Neutrophil (primary cell): Measurements from ENCODE around the gene CPLX1.

ENCODE experiments used
- H3K27ac ChIP-seq: fragments of 200-600 bp; sonication (generic); 2 replicates; pipeline ENCODE4 v1.5.1; 2016; ENCODE audit warnings: mild to moderate bottlenecking, moderate library complexity
- H3K27me3 ChIP-seq: fragments of 200-600 bp; sonication (generic); 2 replicates; pipeline ENCODE4 v1.6.0; 2016; ENCODE audit warnings: mild to moderate bottlenecking
- H3K36me3 ChIP-seq: fragments of 200-600 bp; sonication (generic); 2 replicates; pipeline ENCODE4 v1.5.1; 2017
- H3K4me1 ChIP-seq, 2 experiments: fragments of 200-600 bp in 1 of 2; sonication (generic) in 1 of 2; 1 replicate in 1 of 2; 2 replicates in 1 of 2; pipeline versions ENCODE4 v1.5.1 to v1.6.1; 2013 to 2016; ENCODE audit warnings: low read depth in 1 of 2, low read length in 1 of 2, mild to moderate bottlenecking in 1 of 2, moderate library complexity in 1 of 2; ENCODE audit not compliant: control insufficient read depth in 1 of 2, insufficient read depth in 1 of 2
- H3K4me3 ChIP-seq, 2 experiments: fragments of 200-600 bp in 1 of 2; sonication (generic) in 1 of 2; 1 replicate in 1 of 2; 2 replicates in 1 of 2; pipeline ENCODE4 v1.5.1; 2013 to 2016; ENCODE audit warnings: low read depth in 1 of 2, low read length in 1 of 2, mild to moderate bottlenecking in 1 of 2, moderate library complexity in 1 of 2
- H3K9me3 ChIP-seq: fragments of 200-600 bp; sonication (generic); 2 replicates; pipeline ENCODE4 v1.5.1; 2016
- CTCF ChIP-seq: fragments of 200-600 bp; sonication (generic); IDR thresholded peaks from 2 replicates; pipeline ENCODE4 v1.5.1; 2016; ENCODE audit warnings: antibody characterized with exemption

Gene CPLX1

GRCh38 chr4:821181-821591 is 4.7 kb downstream of the CPLX1 start:
- no peak for TF ChIP-seq CTCF
- Histone ChIP-seq H3K27ac (no peak overlapping the region), H3K9me3 (no peaks in the 10 kb centered on the region), H3K4me3 (no peak overlapping the region), H3K36me3 (no peaks in the 10 kb centered on the region), H3K27me3 (peaks cover 93% of the 10 kb centered on the region), H3K4me1 (peaks cover 0 to 3% of the 10 kb centered on the region in 2 experiments)

- Histone ChIP-seq H3K27ac (no peak overlapping the region), H3K4me3 (no peak overlapping the region), H3K9me3 (no peaks in the 10 kb centered on the region), H3K4me1 (peaks cover 0 to under 1% of the 10 kb centered on the region in 2 experiments), H3K36me3 (no peaks in the 10 kb centered on the region), H3K27me3 (peaks cover 94% of the 10 kb centered on the region)
- TF ChIP-seq CTCF: no peak
These were observed 5.4 kb downstream of the CPLX1 start for GRCh38 chr4:820230-821172.

- no peaks in the 10 kb centered on the region for H3K36me3 ChIP-seq
- no peak overlapping the region for H3K27ac ChIP-seq
- no peak for TF ChIP-seq CTCF
- H3K4me1 ChIP-seq: no peaks in the 10 kb centered on the region
- no peak overlapping the region for H3K4me3 ChIP-seq
- no peaks in the 10 kb centered on the region for H3K9me3 ChIP-seq
- H3K27me3 ChIP-seq: peaks cover 94% of the 10 kb centered on the region
These were observed 6.3 kb downstream of the CPLX1 start for GRCh38 chr4:819401-820229.

- Histone ChIP-seq H3K36me3 (no peaks in the 10 kb centered on the region), H3K27me3 (peaks cover 94% of the 10 kb centered on the region), H3K27ac (no peak overlapping the region), H3K4me1 (no peaks in the 10 kb centered on the region), H3K4me3 (no peak overlapping the region), H3K9me3 (no peaks in the 10 kb centered on the region)
- TF ChIP-seq CTCF: no peak
These were observed 7.6 kb downstream of the CPLX1 start for GRCh38 chr4:818106-818921.

- Histone ChIP-seq H3K4me3 (no peak overlapping the region), H3K27ac (no peak overlapping the region), H3K4me1 (no peaks in the 10 kb centered on the region), H3K36me3 (no peaks in the 10 kb centered on the region), H3K27me3 (peaks cover 93% of the 10 kb centered on the region), H3K9me3 (no peaks in the 10 kb centered on the region)
- no peak for TF ChIP-seq CTCF
These were observed 10.3 kb downstream of the CPLX1 start for GRCh38 chr4:815464-816146.
